ENCODE results near the gene ARL16. TPM values are rescaled to one million over a fixed set of nuclear protein-coding genes. Genes with fewer than 3 reads are reported as not detected.

The ARL16 gene
- total RNA-seq, 1 experiment from 2014 or later = 49.8 TPM

- Histone ChIP-seq H3K36me3 (ENCODE audit: control insufficient read depth, insufficient read depth, low read length) (peaks cover 8% of the 10 kb centered on the region), H3K27me3 (replicated peaks; ENCODE audit: control insufficient read depth, insufficient read depth, low read length) (no peaks in the 10 kb centered on the region), H3K4me3 (ENCODE audit: low read depth, low read length) (no peak overlapping the region), H3K4me1 (peaks cover 18% of the 10 kb centered on the region), H3K9me3 (no peaks in the 10 kb centered on the region)
- no peak for TF ChIP-seq CTCF (IDR thresholded peaks at IDR 0.05; ENCODE audit: insufficient read depth in 1 of 2, low read depth in 1 of 2, low read length in 1 of 2, severe bottlenecking in 1 of 2, unreplicated experiment in 1 of 2)
- POLR2A ChIA-PET = interaction anchor here (0.5 to 3.0 kb wide), 2 partner anchors 17 to 62 kb away, joined by 3 to 45 read pairs; partner anchors contain the start of genes ARL16 and HGS
- Mint-ChIP-seq H3K36me3 (ENCODE audit: insufficient read depth, unreplicated experiment) (peaks cover 99% of the 10 kb centered on the region), H3K4me3 (ENCODE audit: unreplicated experiment) (peak overlapping the region; percentile 93), H3K27ac (ENCODE audit: unreplicated experiment) (peak overlapping the region; percentile 12), H3K9me3 (ENCODE audit: unreplicated experiment) (no peaks in the 10 kb centered on the region), H3K4me1 (ENCODE audit: low read depth, unreplicated experiment) (peaks cover 23% of the 10 kb centered on the region), H3K27me3 (ENCODE audit: insufficient read depth, unreplicated experiment) (no peaks in the 10 kb centered on the region)
- no TSS peak for BruUV-seq (replicated peaks)
- intact Hi-C loops (cut with micrococcal nuclease; ENCODE audit: unreplicated experiment) = no loop called here
- CTCF ChIA-PET = interaction anchor here (0.9 kb wide), 1 partner anchor 181 kb away, joined by 4 read pairs; no protein-coding TSS in a partner anchor
- DNase-seq = no peak
Observed at GRCh38 chr17:81700353-81701287, 17.0 kb upstream of the ARL16 start.

- no peak for TF ChIP-seq CTCF (IDR thresholded peaks at IDR 0.05; ENCODE audit: insufficient read depth in 1 of 2, low read depth in 1 of 2, low read length in 1 of 2, severe bottlenecking in 1 of 2, unreplicated experiment in 1 of 2)
- no TSS peak for BruUV-seq (replicated peaks)
- Histone ChIP-seq H3K4me1 (peaks cover 11% of the 10 kb centered on the region), H3K9me3 (no peaks in the 10 kb centered on the region), H3K36me3 (ENCODE audit: control insufficient read depth, insufficient read depth, low read length) (peaks cover 7% of the 10 kb centered on the region), H3K4me3 (ENCODE audit: low read depth, low read length) (no peak overlapping the region), H3K27me3 (replicated peaks; ENCODE audit: control insufficient read depth, insufficient read depth, low read length) (no peaks in the 10 kb centered on the region)
- Mint-ChIP-seq H3K4me3 (ENCODE audit: unreplicated experiment) (no peak overlapping the region), H3K27ac (ENCODE audit: unreplicated experiment) (peak overlapping the region; percentile 69), H3K4me1 (ENCODE audit: low read depth, unreplicated experiment) (peaks cover 20% of the 10 kb centered on the region), H3K36me3 (ENCODE audit: insufficient read depth, unreplicated experiment) (peaks cover 87% of the 10 kb centered on the region), H3K27me3 (ENCODE audit: insufficient read depth, unreplicated experiment) (no peaks in the 10 kb centered on the region), H3K9me3 (ENCODE audit: unreplicated experiment) (no peaks in the 10 kb centered on the region)
- DNase-seq = no peak
- ChIA-PET POLR2A (no interaction called here), CTCF (no interaction called here)
- intact Hi-C loops (cut with micrococcal nuclease; ENCODE audit: unreplicated experiment) = no loop called here
Observed at GRCh38 chr17:81697261-81698044, 13.9 kb upstream of the ARL16 start.

GRCh38 chr17:81696218-81696941 is 12.8 kb upstream of the ARL16 start:
- ChIA-PET CTCF (interaction anchor here (0.5 kb wide), 1 partner anchor 11 kb away, joined by 3 read pairs; no protein-coding TSS in a partner anchor), POLR2A (no interaction called here)
- Mint-ChIP-seq H3K27ac (ENCODE audit: unreplicated experiment) (no peak overlapping the region), H3K27me3 (ENCODE audit: insufficient read depth, unreplicated experiment) (no peaks in the 10 kb centered on the region), H3K4me1 (ENCODE audit: low read depth, unreplicated experiment) (peaks cover 9% of the 10 kb centered on the region), H3K4me3 (ENCODE audit: unreplicated experiment) (no peak overlapping the region), H3K9me3 (ENCODE audit: unreplicated experiment) (no peaks in the 10 kb centered on the region), H3K36me3 (ENCODE audit: insufficient read depth, unreplicated experiment) (peaks cover 87% of the 10 kb centered on the region)
- H3K4me3 ChIP-seq (ENCODE audit: low read depth, low read length) = no peak overlapping the region
- intact Hi-C loops (cut with micrococcal nuclease; ENCODE audit: unreplicated experiment) = no loop called here
- peaks cover 2% of the 10 kb centered on the region for H3K4me1 ChIP-seq
- H3K27me3 ChIP-seq (replicated peaks; ENCODE audit: control insufficient read depth, insufficient read depth, low read length) = no peaks in the 10 kb centered on the region
- TF ChIP-seq CTCF (IDR thresholded peaks at IDR 0.05; ENCODE audit: insufficient read depth in 1 of 2, low read depth in 1 of 2, low read length in 1 of 2, severe bottlenecking in 1 of 2, unreplicated experiment in 1 of 2) = no peak
- TSS peak; percentile 33 for BruUV-seq (replicated peaks)
- no peaks in the 10 kb centered on the region for H3K9me3 ChIP-seq
- DNase-seq = no peak
- peaks cover 4% of the 10 kb centered on the region for H3K36me3 ChIP-seq (ENCODE audit: control insufficient read depth, insufficient read depth, low read length)
